Measurements from ENCODE around the gene KLHL13.

Gene KLHL13

DNA sequence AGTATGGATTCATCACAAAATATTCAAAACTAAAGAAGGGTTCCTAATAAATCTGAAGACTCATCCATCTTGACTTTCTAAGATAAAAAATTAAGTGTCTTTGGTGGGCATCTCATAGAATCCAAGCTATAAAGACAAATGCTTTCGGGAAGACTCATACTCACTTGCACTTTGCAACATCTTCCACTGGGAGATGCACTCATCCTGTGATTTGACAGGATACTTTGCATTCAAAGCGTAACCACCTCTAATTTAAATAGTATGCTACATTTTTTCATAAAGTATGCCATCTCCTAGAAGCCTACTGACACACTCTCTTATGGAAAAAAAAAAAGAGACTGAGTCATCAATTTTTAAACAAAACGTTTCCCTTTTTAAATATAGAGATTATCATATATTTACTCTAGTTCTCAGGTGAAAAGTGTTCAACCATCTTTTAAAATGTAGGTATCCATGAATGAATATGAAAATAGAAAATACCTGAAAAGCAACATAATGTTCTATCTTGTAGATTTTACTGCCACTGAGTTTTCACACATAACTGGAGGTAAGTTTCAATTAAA lies 119.6 kb downstream of the KLHL13 start:
- Mint-ChIP-seq H3K9me3 (peaks cover 24% of the 10 kb centered on the region), H3K36me3 (ENCODE audit: low read depth) (no peaks in the 10 kb centered on the region), H3K4me3 (no peak overlapping the region), H3K4me1 (no peaks in the 10 kb centered on the region), H3K27ac (no peak overlapping the region), H3K27me3 (ENCODE audit: low read depth, poor library complexity) (no peaks in the 10 kb centered on the region)
- DNase-seq, result no peak
- TF ChIP-seq, protein P1, sequence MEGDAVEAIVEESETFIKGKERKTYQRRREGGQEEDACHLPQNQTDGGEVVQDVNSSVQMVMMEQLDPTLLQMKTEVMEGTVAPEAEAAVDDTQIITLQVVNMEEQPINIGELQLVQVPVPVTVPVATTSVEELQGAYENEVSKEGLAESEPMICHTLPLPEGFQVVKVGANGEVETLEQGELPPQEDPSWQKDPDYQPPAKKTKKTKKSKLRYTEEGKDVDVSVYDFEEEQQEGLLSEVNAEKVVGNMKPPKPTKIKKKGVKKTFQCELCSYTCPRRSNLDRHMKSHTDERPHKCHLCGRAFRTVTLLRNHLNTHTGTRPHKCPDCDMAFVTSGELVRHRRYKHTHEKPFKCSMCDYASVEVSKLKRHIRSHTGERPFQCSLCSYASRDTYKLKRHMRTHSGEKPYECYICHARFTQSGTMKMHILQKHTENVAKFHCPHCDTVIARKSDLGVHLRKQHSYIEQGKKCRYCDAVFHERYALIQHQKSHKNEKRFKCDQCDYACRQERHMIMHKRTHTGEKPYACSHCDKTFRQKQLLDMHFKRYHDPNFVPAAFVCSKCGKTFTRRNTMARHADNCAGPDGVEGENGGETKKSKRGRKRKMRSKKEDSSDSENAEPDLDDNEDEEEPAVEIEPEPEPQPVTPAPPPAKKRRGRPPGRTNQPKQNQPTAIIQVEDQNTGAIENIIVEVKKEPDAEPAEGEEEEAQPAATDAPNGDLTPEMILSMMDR (IDR thresholded peaks at IDR 0.05), result no peak

- Mint-ChIP-seq H3K4me3 (no peak overlapping the region), H3K4me1 (no peaks in the 10 kb centered on the region), H3K9me3 (peaks cover 25% of the 10 kb centered on the region), H3K36me3 (ENCODE audit: low read depth) (no peaks in the 10 kb centered on the region), H3K27ac (no peak overlapping the region), H3K27me3 (ENCODE audit: low read depth, poor library complexity) (peaks cover 2% of the 10 kb centered on the region)
- TF ChIP-seq, protein P1 (IDR thresholded peaks at IDR 0.05), result no peak
- no peak for DNase-seq
Measured at GRCh38 chrX:117996408-117996807, 120.2 kb downstream of the KLHL13 start.

GRCh38 chrX:117995378-117995777 lies 121.2 kb downstream of the KLHL13 start:
- DNase-seq, result no peak

GRCh38 chrX:117992192-117992723 lies 124.4 kb downstream of the KLHL13 start:
- no peaks in the 10 kb centered on the region for H3K4me1 Mint-ChIP-seq
- H3K9me3 Mint-ChIP-seq, result peaks cover 22% of the 10 kb centered on the region
- no peaks in the 10 kb centered on the region for H3K36me3 Mint-ChIP-seq (ENCODE audit: low read depth)
- TF ChIP-seq, protein P1 (IDR thresholded peaks at IDR 0.05), result no peak
- DNase-seq, result no peak
- no peak overlapping the region for H3K27ac Mint-ChIP-seq
- no peak overlapping the region for H3K4me3 Mint-ChIP-seq
- H3K27me3 Mint-ChIP-seq (ENCODE audit: low read depth, poor library complexity), result peaks cover 4% of the 10 kb centered on the region

More at GRCh38 chrX:117995378-117995777, 121.2 kb downstream of the KLHL13 start:
- TF ChIP-seq, protein P1 (IDR thresholded peaks at IDR 0.05), result no peak
- H3K4me1 Mint-ChIP-seq, result no peaks in the 10 kb centered on the region
- no peaks in the 10 kb centered on the region for H3K36me3 Mint-ChIP-seq (ENCODE audit: low read depth)
- H3K27ac Mint-ChIP-seq, result no peak overlapping the region
- peaks cover 25% of the 10 kb centered on the region for H3K9me3 Mint-ChIP-seq
- no peak overlapping the region for H3K4me3 Mint-ChIP-seq
- peaks cover 4% of the 10 kb centered on the region for H3K27me3 Mint-ChIP-seq (ENCODE audit: low read depth, poor library complexity)

DNA sequence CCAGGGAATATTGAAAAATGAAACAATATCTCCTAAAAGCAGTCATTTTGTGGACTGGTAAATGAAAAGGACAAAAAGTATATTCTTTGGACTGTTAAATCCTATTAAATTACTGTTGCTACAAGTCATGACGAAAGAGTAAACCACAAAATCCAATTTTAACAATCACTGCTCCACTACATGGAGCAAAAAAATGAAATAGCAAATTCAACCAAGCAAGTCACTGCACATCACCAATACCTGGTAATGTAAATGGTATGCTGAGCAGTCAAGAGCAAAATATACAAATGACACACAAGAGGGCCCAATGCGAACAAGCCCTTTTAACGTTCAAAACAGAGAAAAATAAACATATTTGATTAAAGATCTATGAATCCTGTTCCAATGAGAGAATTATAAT lies 126.2 kb downstream of the KLHL13 start:
- DNase-seq, result no peak
- Mint-ChIP-seq H3K9me3 (peaks cover 26% of the 10 kb centered on the region), H3K27ac (no peak overlapping the region), H3K36me3 (ENCODE audit: low read depth) (no peaks in the 10 kb centered on the region), H3K27me3 (ENCODE audit: low read depth, poor library complexity) (peaks cover 4% of the 10 kb centered on the region), H3K4me3 (no peak overlapping the region), H3K4me1 (no peaks in the 10 kb centered on the region)
- TF ChIP-seq, protein P1 (IDR thresholded peaks at IDR 0.05), result no peak

DNA sequence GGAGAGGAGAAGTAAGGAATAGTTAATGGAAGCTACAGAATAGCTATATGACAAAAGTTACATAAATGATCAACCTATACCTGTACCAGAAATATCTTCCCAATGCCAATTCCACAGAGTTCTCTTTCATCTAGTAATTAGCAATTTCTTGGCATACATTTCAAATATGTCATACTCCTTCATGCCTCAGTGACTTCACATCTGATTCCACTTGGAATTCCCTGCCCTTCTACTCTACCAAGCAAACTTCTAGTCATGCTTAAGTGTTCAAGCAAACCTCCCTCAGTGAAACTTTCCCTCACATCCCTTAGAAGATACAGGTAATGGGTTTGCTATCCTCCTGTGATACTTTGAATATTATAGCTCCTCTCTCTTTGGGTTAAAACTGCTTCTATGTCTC lies 127.1 kb downstream of the KLHL13 start:
- Mint-ChIP-seq H3K4me3 (no peak overlapping the region), H3K9me3 (peaks cover 26% of the 10 kb centered on the region), H3K27me3 (ENCODE audit: low read depth, poor library complexity) (peaks cover 4% of the 10 kb centered on the region), H3K36me3 (ENCODE audit: low read depth) (no peaks in the 10 kb centered on the region), H3K4me1 (no peaks in the 10 kb centered on the region), H3K27ac (no peak overlapping the region)
- TF ChIP-seq, protein P1 (IDR thresholded peaks at IDR 0.05), result no peak
- DNase-seq, result no peak

Data from nephron progenitor cell (in vitro differentiated cells).